22Rv1 (cell line): ENCODE results near the gene JAG2.

ENCODE experiments used
- H3K27ac ChIP-seq: fragments of 450-650 bp; 2 replicates; pipeline ENCODE4 v1.5.1; 2017
- ZFX ChIP-seq: fragments of 450-650 bp; IDR thresholded peaks from 2 replicates; pipeline ENCODE4 v1.6.1; 2017; ENCODE audit warnings: antibody characterized with exemption, borderline replicate concordance
- TF ChIP-seq, protein P1 (sequence below): fragments of 450-650 bp; IDR thresholded peaks from 2 replicates; pipeline ENCODE4 v1.5.1; 2017; ENCODE audit warnings: mild to moderate bottlenecking

JAG2 gene

DNA sequence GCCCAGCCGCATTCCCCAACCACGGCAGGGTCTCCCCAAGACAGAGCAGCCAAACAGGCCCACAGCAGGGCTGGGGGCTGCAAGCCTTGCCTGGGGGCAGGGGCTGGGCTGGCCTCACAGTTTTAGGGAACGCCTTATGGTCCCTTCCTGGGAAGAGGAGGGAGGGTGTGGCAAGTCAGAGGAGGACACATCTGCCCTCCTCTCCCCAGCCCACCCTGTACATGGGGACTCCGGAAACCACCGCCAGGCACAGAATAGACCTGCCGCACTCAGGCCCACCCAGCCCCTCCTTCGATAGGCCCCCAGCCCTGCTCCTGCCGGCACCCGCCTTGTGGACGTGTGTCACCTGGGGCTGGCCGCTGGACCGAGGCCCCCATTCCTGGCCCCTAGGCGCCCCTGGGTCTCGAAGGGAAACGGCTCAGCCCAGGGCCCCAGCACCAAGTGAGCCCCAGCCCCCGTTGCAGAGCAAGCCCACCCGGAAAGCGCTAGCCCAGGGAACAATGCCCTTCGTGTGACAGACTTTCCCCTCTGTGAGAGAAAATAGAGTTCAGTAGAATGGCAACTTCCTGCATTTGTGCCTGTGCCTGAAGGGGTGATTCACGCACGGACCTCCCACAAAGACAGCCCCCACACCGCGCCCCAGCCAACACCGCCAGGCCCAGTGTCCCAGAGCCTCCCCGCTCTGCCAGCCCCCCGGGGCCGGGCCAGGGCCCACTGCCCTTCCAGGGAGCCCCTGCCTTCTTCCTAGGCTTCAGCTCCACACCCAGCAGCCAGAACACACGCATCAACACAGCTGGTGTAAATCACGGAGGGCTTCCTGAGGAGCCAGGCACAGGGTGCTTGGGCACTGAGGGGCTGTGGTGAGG, 24.5 kb upstream of the JAG2 start:
- TF ChIP-seq ZFX: no peak
- TF ChIP-seq, protein P1, sequence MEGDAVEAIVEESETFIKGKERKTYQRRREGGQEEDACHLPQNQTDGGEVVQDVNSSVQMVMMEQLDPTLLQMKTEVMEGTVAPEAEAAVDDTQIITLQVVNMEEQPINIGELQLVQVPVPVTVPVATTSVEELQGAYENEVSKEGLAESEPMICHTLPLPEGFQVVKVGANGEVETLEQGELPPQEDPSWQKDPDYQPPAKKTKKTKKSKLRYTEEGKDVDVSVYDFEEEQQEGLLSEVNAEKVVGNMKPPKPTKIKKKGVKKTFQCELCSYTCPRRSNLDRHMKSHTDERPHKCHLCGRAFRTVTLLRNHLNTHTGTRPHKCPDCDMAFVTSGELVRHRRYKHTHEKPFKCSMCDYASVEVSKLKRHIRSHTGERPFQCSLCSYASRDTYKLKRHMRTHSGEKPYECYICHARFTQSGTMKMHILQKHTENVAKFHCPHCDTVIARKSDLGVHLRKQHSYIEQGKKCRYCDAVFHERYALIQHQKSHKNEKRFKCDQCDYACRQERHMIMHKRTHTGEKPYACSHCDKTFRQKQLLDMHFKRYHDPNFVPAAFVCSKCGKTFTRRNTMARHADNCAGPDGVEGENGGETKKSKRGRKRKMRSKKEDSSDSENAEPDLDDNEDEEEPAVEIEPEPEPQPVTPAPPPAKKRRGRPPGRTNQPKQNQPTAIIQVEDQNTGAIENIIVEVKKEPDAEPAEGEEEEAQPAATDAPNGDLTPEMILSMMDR: no peak
- H3K27ac ChIP-seq: no peak overlapping the region

DNA sequence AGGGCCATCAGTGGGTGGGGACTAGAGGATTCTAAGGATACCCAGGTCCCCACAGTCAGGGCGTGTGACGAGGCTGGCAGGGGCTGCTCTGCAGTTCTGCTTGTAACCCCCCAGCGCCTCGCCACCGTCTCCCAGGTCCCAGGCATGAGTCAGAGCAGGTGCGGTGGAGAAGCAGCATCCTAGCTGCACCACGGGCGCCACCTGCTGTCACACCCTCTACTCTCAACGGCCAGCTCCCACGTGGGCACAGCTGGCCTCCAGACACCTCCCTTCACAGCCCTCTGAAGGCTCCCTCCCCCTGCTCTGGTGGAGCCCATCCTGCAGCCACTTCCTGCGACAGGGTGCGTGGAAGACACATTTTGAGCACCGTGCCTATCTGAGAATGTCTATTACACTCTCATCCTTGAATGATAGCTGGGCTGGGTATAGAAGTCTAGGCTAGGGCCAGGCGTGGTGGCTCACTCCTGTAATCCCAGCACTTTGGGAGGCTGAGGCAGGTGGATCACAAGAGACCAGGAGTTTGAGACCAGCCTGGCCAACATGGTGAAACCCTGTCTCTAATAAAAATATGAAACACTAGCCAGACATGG, 19.5 kb upstream of the JAG2 start:
- TF ChIP-seq, protein P1: peak; percentile 22
- TF ChIP-seq ZFX: no peak
- H3K27ac ChIP-seq: no peak overlapping the region

DNA sequence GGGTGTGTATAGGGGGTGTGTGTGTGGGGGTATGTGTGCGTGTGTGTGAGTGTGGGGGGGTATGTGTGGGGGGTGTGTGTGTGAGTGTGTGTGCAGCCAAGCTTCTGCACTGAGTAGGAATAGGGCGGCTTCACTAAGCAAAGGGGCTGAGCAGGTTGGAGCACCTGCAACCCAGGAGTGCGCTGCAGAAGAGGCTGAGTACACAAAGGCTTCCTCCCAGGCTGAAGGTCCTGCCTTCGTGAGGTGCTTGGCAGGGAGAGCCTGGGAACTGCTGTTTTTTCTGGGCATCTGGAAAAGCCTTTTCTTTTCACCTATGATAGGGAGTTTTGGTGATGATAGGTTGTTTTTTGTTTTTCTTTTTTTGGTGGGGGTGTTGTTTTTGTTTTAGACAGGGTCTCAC, 18.5 kb upstream of the JAG2 start:
- no peak overlapping the region for H3K27ac ChIP-seq
- TF ChIP-seq, protein P1: no peak
- TF ChIP-seq ZFX: no peak

DNA sequence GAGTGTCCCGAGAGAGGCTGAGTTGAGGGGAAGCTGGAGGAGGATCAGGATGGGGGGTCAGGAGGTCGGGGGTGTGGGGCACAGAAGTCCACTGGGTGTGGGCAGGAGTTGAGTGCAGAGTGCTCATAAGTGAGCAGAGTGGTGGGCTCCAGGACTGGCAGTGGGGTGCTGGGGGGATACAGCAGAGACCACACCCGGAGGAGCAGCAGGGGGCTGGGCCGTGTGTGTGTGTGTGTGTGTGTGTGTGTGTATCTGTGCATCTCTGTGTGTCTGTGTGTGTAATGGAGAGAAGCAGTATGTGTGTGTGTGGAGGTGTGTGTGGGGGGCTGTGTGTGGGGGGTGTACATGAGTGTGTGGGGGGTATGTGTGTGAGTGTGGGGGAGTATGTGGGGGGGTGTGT, 17.4 kb upstream of the JAG2 start:
- no peak for TF ChIP-seq ZFX
- TF ChIP-seq, protein P1: no peak
- H3K27ac ChIP-seq: no peak overlapping the region

DNA sequence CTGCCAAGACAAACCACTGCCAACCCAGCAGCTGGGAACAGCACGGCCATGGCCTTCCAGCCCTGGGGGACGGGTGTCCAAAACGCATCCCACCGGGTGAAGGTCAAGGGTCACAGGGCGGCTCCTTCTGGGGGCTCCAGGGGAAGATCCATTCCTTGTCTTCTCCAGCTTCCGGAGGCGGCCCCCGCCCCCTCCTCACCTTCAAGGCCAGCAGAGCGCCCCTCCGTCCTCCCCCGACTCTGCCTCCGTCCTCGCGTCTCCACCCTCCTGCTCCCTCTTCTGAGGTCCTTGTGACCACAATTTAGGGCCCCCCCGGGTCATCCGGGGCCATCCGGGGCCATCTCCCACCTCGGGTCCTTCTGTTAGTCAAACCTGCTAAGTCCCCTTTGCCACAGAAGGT, 16.4 kb upstream of the JAG2 start:
- TF ChIP-seq ZFX: no peak
- TF ChIP-seq, protein P1: no peak
- H3K27ac ChIP-seq: no peak overlapping the region

DNA sequence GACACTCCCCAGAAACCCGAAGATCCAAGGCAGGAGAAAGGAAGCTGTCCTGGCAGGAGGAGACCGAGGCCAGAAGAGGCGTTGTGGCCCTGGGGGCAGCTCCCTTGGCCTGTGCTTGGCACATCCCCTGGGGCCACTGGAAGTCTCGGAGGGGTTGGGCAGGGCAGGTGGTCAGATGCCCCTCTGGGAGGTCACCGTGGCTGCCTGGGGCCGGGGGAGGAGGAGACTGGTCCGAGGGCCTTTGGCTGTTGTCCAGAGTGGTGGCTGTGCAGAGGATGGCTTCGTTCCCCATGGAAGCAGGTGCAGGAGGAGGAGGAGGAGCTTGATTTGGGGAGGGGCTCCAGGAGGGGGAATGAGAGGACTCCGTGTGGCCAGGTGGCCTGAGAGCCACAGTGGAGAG, 15.9 kb upstream of the JAG2 start:
- TF ChIP-seq, protein P1: no peak
- TF ChIP-seq ZFX: no peak
- H3K27ac ChIP-seq: no peak overlapping the region
